DMS 273 treated with DMSO at 0.1 percent for 48 hours (cell line): ENCODE data around the gene AKNA.

Experiments
- DNase-seq: peaks from one replicate; lab custom pipeline; 2025; lab: John Stamatoyannopoulos, UW

The AKNA gene

GRCh38 chr9:114416906-114417305, 29.1 kb upstream of the AKNA start:
- DNase-seq = no peak

- DNase-seq = no peak
These were observed 28.5 kb upstream of the AKNA start for GRCh38 chr9:114416290-114416689.

DNA sequence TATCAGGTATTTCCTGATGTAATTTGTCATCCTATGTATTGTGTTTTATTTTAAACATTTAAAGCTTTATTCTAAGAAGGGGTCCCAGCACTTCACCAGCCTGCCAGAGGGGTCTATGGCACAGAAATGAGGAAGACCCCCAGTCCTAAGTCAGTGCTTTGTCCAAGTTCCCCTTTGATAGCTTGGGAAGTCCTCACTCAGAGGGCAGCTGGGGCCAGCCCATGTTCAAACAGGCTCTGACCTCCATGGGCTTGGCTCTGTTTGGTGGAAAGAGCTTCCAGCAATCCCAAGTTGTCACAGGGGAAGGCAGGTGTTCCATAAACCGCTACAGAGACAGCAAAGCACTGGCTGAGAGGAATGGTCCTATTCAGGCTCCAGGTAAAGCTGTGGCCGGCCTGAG, 26.6 kb upstream of the AKNA start:
- DNase-seq = no peak

DNA sequence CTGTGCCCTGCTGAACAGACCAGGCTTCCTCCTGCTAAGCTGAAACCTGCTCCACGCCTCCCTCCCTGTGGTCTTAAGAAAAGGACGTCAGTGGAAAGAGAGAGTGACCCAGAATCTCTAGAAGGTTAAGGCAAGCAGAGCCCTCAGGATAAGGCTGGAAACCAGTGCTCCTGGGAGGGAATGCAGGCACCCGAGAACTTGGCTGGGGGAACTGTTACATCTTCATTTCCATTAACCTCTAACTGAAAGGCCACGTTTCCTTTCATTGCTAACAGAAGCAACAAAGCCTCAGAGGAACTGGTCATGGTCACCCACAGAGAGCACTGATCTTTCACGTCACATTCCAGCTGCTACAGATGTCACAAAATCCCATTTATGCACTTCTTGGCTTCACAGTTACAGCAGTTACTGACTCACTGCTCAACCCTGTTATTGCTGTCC, 26.1 kb upstream of the AKNA start:
- DNase-seq = no peak

DNA sequence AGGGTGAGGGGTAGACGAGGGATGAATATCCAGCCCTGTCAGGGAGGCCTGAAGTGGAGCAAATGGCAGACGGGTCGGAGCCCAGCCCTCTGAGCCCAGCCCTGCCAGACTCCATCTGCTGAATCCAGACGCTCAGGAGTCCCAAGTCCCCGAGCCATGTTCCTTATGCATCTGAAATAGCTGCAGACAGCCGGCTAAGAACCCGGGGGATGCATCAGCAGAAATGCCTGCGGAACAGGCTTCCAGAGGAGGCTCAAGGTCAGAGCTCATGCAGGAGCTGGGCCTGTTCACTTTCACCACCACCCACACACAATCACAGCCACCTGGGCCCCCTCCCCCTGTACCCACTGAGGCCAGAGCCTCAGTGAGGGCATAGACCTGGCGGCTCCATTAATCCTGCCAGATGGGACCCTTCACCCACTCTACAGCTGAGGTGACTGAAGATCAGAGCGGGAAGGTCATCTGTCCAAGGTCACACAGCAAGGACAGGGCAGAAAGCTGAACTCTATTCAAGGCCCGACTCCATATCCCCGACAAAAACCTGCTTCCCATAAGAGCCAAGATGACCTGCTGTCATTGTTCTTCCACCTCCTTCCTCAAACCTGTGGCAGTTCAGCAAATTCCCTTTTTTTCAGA, 24.4 kb upstream of the AKNA start:
- DNase-seq = no peak

DNA sequence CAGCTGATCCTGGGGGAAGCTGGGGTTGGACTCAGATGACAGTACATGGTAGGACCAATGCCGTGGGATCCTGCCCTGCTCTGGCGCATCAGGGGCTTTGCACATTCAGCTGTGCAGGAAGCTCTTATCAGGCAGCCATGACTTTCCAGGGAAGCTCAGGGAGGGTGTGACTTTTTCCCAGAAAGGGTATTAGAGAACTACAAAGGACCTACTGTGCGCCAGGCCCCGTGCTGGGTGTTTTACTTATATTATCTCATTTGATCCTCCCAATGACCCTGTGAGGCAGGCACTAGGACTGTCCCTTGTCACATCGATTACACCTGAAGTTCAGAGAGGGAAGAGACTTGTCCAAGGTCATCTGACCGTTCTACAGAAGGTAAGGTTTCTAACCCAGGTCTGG, 23.7 kb upstream of the AKNA start:
- DNase-seq = no peak

- no peak for DNase-seq
These were observed 23.1 kb upstream of the AKNA start for GRCh38 chr9:114410910-114411309.

DNA sequence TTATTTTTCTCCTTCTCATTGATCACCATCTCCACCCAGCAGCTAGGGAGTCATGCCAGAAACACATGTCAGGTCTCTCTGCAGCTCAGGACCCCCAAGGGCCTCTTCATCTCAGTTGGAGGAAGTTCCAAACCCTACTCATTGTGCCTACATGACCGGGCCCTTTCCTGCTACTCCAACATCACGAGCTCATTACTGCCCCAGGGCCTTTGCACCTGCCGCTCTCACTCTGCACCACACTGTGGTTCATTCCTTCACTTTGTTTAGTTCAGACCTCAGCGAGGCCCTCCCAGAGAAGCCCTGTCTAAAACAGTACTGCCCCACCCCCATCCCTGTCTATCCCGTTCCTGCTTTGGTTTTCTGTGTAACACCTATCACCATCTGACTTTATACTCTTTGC, 22.1 kb upstream of the AKNA start:
- no peak for DNase-seq

DNA sequence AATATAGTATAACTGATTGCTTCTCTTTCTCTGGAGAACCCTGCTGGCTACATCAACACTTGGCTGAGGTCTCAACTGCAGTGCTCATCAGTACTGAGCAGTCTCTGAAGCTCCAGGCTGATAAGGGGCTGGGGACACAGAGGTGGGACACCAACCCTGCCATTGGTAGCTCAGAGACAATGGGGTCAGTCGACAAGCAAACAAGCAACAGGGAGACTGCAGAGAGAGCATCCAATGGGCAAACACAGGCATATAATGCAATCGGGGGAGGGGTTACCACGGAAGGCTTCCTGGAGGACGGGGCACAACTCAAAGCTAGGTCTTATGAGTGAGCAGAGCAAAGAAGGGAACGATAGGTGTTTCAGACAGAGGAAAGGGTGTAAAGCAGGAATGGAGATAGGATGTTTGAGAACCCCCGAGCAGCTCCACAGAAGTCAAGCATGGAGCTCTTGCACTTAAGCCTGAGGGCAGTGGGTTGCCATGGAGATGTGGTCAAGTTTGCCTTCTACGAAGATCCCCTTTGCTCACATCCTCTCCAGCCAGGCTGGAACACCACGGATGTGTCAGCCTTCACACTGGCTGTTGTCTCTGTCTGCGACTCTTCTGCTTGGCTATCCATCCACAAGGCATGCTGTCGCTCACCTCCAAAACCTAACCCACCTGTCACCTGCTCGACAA, 21.5 kb upstream of the AKNA start:
- no peak for DNase-seq

DNA sequence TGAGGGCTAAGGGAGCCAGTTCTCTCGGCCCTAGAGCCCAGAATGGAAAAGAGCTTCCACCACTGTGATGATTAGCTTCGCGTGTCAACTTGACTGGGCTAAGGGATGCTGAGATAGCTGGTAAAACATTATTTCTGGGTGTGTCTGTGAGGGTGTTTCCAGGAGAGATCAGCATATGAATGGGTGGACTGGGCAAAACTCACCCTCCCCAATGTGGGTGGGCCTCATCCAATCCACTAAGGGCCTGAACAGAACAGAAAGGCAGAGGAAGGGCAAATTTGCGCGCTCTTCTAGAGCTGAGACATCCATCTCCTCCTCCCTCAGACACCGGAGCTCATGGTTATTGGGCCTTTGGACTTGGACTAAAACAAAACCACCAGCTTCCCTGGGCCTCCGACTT, 20.9 kb upstream of the AKNA start:
- no peak for DNase-seq

DNA sequence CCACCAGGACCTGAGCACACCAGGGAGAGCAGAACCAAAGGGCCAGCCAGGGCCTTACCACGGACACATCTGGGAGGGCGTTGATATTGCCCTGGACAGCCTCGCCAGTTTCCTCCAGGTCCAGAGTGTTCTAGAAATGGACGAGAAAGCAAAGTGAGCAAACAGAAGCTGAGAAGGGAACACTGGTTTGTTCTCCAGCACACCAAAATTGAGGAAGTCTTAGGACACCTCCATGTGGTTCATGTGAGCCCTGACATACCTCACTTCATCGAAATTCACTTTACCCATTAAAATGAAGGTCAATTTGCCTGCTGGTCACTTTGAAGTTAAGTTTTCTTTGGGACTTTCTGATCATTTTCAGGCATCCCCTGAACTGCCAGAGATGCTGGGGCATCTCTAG, 20.1 kb upstream of the AKNA start:
- DNase-seq = no peak

DNA sequence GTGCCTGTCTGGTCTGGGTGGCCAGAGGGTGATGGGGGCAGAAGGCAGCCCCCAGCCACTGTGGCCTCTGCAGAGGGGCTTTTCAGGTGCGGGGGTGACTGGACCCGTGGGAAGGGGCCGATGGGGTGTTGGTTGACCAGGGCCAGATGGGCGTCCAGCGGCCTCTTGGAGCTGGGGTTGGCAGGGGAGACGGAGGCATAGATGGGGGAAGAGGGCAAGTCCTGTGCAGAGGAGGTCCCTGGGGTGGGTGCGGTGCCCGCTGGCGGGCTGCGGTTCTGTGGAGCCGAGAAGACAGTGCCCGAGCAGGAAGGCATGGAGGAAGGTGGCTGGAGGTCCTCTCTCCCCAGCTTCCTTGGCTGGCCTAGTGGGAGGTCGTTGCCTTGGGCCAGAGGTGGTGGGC, 18.7 kb upstream of the AKNA start:
- DNase-seq = no peak

GRCh38 chr9:114405294-114406034, 17.7 kb upstream of the AKNA start:
- DNase-seq = peak; percentile 12

- DNase-seq = no peak
These were observed 16.7 kb upstream of the AKNA start for GRCh38 chr9:114404531-114404930.

DNA sequence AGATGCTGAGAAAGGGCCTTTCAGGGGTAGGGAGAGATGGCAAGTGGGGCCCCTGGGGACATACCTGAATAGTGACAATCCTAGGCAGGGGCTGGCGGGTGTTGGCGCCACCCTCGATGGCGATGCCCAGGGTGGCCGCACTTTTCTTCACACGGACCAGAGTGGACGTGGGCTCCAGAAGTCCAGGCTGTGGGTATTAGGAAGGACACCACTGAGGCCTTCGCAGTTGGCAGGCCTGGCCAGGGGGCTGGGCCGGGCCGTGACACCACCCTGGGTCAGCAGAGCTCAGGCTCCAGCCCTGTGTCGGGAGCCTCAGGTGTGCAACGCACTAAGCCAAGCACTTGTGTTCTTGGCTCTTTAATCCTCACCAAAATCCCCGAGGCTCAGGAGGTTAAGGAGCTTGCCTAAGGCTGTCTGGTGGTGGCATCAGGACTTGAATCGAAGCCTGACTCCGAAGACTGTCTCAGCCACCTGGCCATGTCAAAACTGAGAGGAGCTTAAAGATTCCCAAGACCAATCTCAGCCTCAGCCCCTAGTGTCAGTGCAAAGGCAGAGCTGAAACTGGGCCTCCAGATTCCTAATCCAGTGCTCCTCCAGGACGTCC, 15.5 kb upstream of the AKNA start:
- no peak for DNase-seq

DNA sequence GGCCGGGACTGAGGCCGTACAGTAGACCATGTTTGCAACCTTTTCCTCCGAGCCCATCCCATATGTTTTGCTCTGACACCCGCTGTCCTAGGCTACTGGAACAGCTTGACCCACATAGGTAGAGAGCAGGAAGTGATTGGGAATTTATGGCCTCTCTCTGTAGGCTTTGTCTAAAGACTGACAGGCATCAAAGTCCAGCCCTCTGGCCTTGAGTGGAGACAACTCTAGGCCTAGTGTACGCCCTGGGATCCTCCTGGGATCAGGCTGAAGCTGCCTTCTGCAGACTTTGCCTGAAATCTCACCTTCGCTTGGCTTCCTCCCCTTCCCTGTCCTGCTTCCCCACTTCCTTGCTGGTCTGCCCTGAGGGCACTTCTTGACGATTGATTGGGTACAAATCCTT, 13.6 kb upstream of the AKNA start:
- no peak for DNase-seq

- DNase-seq = no peak
These were observed 13.0 kb upstream of the AKNA start for GRCh38 chr9:114400772-114401171.

DNA sequence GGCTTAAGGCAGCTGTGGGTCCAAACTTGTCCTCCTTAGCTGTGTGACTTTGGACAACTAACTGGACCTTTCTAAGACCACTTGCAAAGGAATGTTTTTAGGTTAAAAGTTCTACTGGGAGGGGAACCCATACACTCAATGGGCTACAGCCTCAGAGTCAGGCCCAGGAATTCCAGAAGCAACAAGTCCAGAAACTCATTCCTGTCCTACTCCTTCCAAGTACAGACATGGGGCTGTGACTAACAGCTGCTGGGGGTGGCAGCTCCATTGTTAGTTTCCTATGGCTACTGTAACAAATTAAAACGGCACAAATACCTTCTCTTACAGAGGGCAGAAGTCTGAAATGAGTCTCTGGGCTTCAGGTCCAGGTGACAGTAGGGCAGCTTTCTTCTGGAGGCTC, 12.4 kb upstream of the AKNA start:
- DNase-seq = no peak

DNA sequence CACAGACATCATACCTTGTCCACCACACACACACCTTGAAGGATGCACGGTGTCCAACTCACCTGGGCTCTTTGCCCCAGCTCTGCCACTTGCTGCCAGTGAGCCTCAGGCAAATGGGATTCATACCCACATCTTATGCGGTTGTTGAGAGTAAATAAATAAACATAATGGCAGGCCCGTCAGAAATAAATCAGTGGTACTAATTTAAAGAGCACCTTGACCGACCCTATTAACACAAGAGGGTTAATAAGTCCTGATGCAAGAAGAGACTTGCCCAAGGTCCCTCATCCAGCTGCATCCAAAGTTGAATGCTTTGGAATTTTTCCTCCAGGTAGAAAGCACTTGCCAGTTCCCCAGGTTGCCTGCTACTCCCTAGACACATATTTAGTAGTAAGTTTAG, 11.6 kb upstream of the AKNA start:
- DNase-seq = no peak

- peak; percentile 85 for DNase-seq
These were observed 10.2 kb upstream of the AKNA start for GRCh38 chr9:114397848-114398605.

- DNase-seq = no peak
These were observed 9.6 kb upstream of the AKNA start for GRCh38 chr9:114397219-114397847.
